Right atrium auricular region (tissue), 2 donors: ENCODE results near the gene CDK6. TPM values are rescaled to one million over a fixed set of nuclear protein-coding genes. Genes with fewer than 3 reads are reported as not detected.

Experiments
- DNase-seq: peaks from one replicate; pipeline ENCODE4 v3.0.0-alpha.2; 2019; ENCODE audit warnings: low spot score
- H3K27ac ChIP-seq, 2 donors: fragments of 200-600 bp; sonication (generic); 1 replicate in 1 of 2; 2 replicates in 1 of 2; pipeline ENCODE4 v1.5.1; 2016 to 2019
- H3K27me3 ChIP-seq, 2 donors: fragments of 200-600 bp; sonication (generic); one replicate each; pipeline versions ENCODE4 v1.5.1 to v1.6.0; 2017 to 2019
- H3K36me3 ChIP-seq: fragments of 200-600 bp; sonication (generic); one replicate; pipeline ENCODE4 v1.5.1; 2016
- H3K4me1 ChIP-seq, 2 donors: fragments of 200-600 bp; sonication (generic); one replicate each; pipeline versions ENCODE4 v1.5.1 to v1.6.0; 2017 to 2019
- H3K4me3 ChIP-seq, 2 donors: fragments of 200-600 bp; sonication (generic); 1 replicate in 1 of 2; 2 replicates in 1 of 2; pipeline ENCODE4 v1.5.1; 2017 to 2019; ENCODE audit warnings: mild to moderate bottlenecking in 1 of 2, moderate library complexity in 1 of 2
- H3K9me3 ChIP-seq, 2 donors: fragments of 200-600 bp; sonication (generic); one replicate each; pipeline ENCODE4 v1.5.1; 2019
- total RNA-seq, 2 donors: library from RNA; depleted of rRNA; stranded (reverse); fragments of >200 nt; gene quantifications; one replicate each; pipeline ENCODE4 v1.1.0, GENCODE V29; 2016
- TF ChIP-seq, protein P1 (sequence below), 2 donors: fragments of 200-600 bp; sonication (generic); IDR thresholded peaks; one replicate each; pipeline ENCODE4 v1.5.1; 2019; ENCODE audit warnings: antibody characterized with exemption in 2 of 2

Gene CDK6
- total RNA-seq, 2 donors from 2014 or later = 10.6 to 12.4 TPM

- Histone ChIP-seq H3K9me3 (no peaks in the 10 kb centered on the region), H3K27ac (no peak overlapping the region), H3K36me3 (no peaks in the 10 kb centered on the region), H3K27me3 (no peaks in the 10 kb centered on the region), H3K4me3 (no peak overlapping the region), H3K4me1 (no peaks in the 10 kb centered on the region)
- no peak for DNase-seq
- TF ChIP-seq, protein P1, sequence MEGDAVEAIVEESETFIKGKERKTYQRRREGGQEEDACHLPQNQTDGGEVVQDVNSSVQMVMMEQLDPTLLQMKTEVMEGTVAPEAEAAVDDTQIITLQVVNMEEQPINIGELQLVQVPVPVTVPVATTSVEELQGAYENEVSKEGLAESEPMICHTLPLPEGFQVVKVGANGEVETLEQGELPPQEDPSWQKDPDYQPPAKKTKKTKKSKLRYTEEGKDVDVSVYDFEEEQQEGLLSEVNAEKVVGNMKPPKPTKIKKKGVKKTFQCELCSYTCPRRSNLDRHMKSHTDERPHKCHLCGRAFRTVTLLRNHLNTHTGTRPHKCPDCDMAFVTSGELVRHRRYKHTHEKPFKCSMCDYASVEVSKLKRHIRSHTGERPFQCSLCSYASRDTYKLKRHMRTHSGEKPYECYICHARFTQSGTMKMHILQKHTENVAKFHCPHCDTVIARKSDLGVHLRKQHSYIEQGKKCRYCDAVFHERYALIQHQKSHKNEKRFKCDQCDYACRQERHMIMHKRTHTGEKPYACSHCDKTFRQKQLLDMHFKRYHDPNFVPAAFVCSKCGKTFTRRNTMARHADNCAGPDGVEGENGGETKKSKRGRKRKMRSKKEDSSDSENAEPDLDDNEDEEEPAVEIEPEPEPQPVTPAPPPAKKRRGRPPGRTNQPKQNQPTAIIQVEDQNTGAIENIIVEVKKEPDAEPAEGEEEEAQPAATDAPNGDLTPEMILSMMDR (IDR thresholded peaks at IDR 0.05) = no peak
Measured at GRCh38 chr7:92845736-92846135, 9.4 kb upstream of the CDK6 start.

DNA sequence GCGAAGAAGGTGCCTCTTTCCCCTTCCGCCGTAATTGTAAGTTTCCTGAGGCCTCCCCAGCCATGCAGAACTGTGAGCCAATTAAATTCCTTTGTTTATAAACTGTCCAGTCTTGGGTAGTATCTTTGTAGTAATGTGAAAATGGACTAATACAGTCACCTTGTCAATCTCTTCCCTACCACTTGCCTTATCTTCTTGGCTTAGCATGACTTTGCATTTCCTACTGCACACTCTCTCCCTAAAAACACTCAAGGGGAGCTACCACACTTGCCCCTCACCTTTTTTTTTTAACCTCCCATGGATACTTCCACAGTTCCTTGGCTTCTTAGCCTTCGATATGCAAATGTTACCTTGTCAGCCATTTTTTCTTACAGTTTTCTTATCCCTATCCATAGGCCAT is 7.4 kb upstream of the CDK6 start:
- no peak for DNase-seq

GRCh38 chr7:92843034-92843760 is 6.8 kb upstream of the CDK6 start:
- no peak for DNase-seq
- H3K4me1 ChIP-seq = no peaks in the 10 kb centered on the region
- no peak overlapping the region for H3K27ac ChIP-seq
- no peaks in the 10 kb centered on the region for H3K27me3 ChIP-seq
- no peaks in the 10 kb centered on the region for H3K9me3 ChIP-seq
- TF ChIP-seq, protein P1 (IDR thresholded peaks at IDR 0.05) = no peak
- H3K36me3 ChIP-seq = no peaks in the 10 kb centered on the region
- no peak overlapping the region for H3K4me3 ChIP-seq

More for the DNA sequence above, 7.4 kb upstream of the CDK6 start:
- H3K4me1 ChIP-seq = no peaks in the 10 kb centered on the region
- H3K36me3 ChIP-seq = no peaks in the 10 kb centered on the region
- no peak overlapping the region for H3K27ac ChIP-seq
- no peaks in the 10 kb centered on the region for H3K9me3 ChIP-seq
- H3K4me3 ChIP-seq = no peak overlapping the region
- H3K27me3 ChIP-seq = no peaks in the 10 kb centered on the region
- TF ChIP-seq, protein P1 (IDR thresholded peaks at IDR 0.05) = no peak

DNA sequence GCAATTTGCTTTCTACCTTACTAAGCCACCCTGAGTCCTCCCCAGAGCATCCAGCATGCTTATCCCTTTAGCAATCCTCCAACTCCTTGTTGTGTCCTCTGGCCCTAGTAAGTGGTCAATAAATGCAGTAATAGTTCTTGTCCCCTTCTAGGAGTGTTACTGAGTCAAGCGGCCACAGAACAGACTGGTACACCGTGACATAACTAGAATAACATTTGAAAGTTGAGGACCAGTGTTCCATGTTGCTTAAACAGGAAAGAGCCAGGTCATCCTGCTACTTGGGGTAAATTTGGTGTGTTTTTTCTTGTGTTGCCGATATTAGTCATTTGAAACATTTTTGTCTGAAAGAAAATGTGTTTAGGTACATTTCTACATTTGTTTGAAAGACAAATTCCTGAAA is 4.8 kb upstream of the CDK6 start:
- H3K27ac ChIP-seq = no peak overlapping the region
- TF ChIP-seq, protein P1 (IDR thresholded peaks at IDR 0.05) = no peak
- H3K4me3 ChIP-seq = no peak overlapping the region
- H3K36me3 ChIP-seq = no peaks in the 10 kb centered on the region
- H3K4me1 ChIP-seq = no peaks in the 10 kb centered on the region
- H3K27me3 ChIP-seq = no peaks in the 10 kb centered on the region
- H3K9me3 ChIP-seq = no peaks in the 10 kb centered on the region
- no peak for DNase-seq

- Histone ChIP-seq H3K27me3 (no peaks in the 10 kb centered on the region), H3K4me1 (no peaks in the 10 kb centered on the region), H3K36me3 (no peaks in the 10 kb centered on the region), H3K4me3 (no peak overlapping the region), H3K27ac (no peak overlapping the region), H3K9me3 (no peaks in the 10 kb centered on the region)
- TF ChIP-seq, protein P1 (IDR thresholded peaks at IDR 0.05) = no peak
- DNase-seq = no peak
Measured at GRCh38 chr7:92840316-92840715, 3.9 kb upstream of the CDK6 start.

DNA sequence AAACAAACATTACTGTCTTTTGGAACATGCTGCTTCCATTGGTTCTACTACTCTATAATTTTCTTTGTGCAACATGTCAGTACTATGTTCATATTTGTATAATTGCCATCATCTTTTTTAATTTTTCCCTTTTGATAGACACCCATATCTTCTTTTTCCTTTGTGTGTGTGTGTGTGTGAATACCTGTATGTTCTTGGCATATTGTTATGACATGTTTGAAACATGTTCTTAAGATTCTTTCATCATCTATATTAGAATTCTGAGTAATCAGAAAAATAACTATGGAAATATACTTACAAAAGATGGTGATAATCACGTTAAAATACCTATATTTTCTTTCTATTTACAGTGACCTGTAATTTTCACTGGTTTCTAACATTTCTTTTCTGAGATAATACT is 3.5 kb upstream of the CDK6 start:
- TF ChIP-seq, protein P1 (IDR thresholded peaks at IDR 0.05) = no peak
- Histone ChIP-seq H3K4me3 (no peak overlapping the region), H3K4me1 (no peaks in the 10 kb centered on the region), H3K27ac (no peak overlapping the region), H3K36me3 (no peaks in the 10 kb centered on the region), H3K27me3 (no peaks in the 10 kb centered on the region), H3K9me3 (no peaks in the 10 kb centered on the region)
- DNase-seq = no peak
